DND-41 (cell line): ENCODE data around the gene SLAMF8.

ENCODE experiments used
- ATAC-seq: fragments of 200-7000 bp; cut with Tn5 transposase; 3 replicates; pipeline ENCODE4 v1.9.1; 2021; ENCODE audit warnings: low read depth; ENCODE audit not compliant: insufficient read depth
- DNase-seq: peaks from one replicate; pipeline ENCODE4 v3.0.0-alpha.2; 2020
- H2AFZ ChIP-seq: 2 replicates; pipeline ENCODE4 v1.6.0; 2012; ENCODE audit warnings: low read depth, low read length
- H3K27ac ChIP-seq: 2 replicates; pipeline ENCODE4 v1.5.1; 2012; ENCODE audit warnings: low read length, inconsistent platforms
- H3K27me3 ChIP-seq: fragments of 200-600 bp; sonication (generic); 2 replicates; pipeline ENCODE4 v1.6.0; 2012; ENCODE audit warnings: low read length, mild to moderate bottlenecking, inconsistent platforms; ENCODE audit not compliant: insufficient read depth, poor library complexity
- H3K36me3 ChIP-seq: 2 replicates; pipeline ENCODE4 v1.5.1; 2012; ENCODE audit warnings: low read length, inconsistent platforms; ENCODE audit not compliant: insufficient read depth
- H3K4me1 ChIP-seq: 2 replicates; pipeline ENCODE4 v1.5.1; 2012; ENCODE audit warnings: mild to moderate bottlenecking, low read length; ENCODE audit not compliant: insufficient read depth
- H3K4me2 ChIP-seq: 2 replicates; pipeline ENCODE4 v1.6.0; 2012; ENCODE audit warnings: mild to moderate bottlenecking, moderate library complexity, low read length, inconsistent platforms; ENCODE audit not compliant: insufficient read depth
- H3K4me3 ChIP-seq, 2 experiments: fragments of 200-600 bp in 1 of 2; shearing (Covaris generic) in 1 of 2; 2 replicates each; pipeline ENCODE4 v1.5.1; 2012 to 2016; ENCODE audit warnings: inconsistent platforms in 2 of 2, low read length in 2 of 2, mild to moderate bottlenecking in 2 of 2, low read depth in 1 of 2, moderate library complexity in 1 of 2
- H3K79me2 ChIP-seq: 2 replicates; pipeline ENCODE4 v1.6.0; 2012; ENCODE audit warnings: low read length, inconsistent platforms; ENCODE audit not compliant: insufficient read depth
- H3K9ac ChIP-seq: 2 replicates; pipeline ENCODE4 v1.6.0; 2012; ENCODE audit warnings: low read depth, mild to moderate bottlenecking, inconsistent platforms, low read length, moderate library complexity
- H3K9me3 ChIP-seq: 2 replicates; pipeline ENCODE4 v1.5.1; 2012; ENCODE audit warnings: low read length, moderate library complexity, mild to moderate bottlenecking, inconsistent platforms; ENCODE audit not compliant: insufficient read depth, severe bottlenecking
- H4K20me1 ChIP-seq: 2 replicates; pipeline ENCODE4 v1.6.0; 2012; ENCODE audit warnings: low read length; ENCODE audit not compliant: insufficient read depth
- EZH2 ChIP-seq: IDR thresholded peaks from 3 replicates; pipeline ENCODE4 v1.6.1; 2012; ENCODE audit warnings: borderline replicate concordance, low read depth, mild to moderate bottlenecking, moderate library complexity, low read length, inconsistent platforms; ENCODE audit not compliant: severe bottlenecking
- TF ChIP-seq, protein P1 (sequence below): IDR thresholded peaks from 2 replicates; pipeline ENCODE4 v1.5.1; 2012; ENCODE audit warnings: borderline replicate concordance, low read length, moderate library complexity, mild to moderate bottlenecking; ENCODE audit not compliant: poor library complexity, severe bottlenecking; ENCODE audit errors: extremely low read depth

SLAMF8 gene

DNA sequence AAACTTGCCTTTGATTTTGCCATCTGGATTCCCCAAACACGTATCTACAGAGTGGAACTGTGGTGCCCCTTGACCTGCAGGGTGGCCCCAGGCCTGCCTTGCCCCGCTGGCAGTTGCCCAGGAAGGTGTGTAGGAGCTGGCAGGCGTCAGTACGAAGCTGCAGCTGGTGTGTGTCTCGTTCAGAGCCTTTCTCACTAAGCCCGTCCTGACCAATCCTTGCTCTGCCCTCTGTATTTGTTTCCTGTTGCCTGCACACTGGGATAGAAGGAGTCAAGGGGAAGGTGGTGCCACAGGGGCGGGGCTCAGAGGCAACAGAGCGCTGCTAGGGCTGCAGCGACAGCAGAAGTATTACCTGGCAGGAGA lies 41.0 kb downstream of the SLAMF8 start:
- DNase-seq, result no peak
- H3K4me1 ChIP-seq, result no peaks in the 10 kb centered on the region
- TF ChIP-seq EZH2, result no peak
- TF ChIP-seq, protein P1, sequence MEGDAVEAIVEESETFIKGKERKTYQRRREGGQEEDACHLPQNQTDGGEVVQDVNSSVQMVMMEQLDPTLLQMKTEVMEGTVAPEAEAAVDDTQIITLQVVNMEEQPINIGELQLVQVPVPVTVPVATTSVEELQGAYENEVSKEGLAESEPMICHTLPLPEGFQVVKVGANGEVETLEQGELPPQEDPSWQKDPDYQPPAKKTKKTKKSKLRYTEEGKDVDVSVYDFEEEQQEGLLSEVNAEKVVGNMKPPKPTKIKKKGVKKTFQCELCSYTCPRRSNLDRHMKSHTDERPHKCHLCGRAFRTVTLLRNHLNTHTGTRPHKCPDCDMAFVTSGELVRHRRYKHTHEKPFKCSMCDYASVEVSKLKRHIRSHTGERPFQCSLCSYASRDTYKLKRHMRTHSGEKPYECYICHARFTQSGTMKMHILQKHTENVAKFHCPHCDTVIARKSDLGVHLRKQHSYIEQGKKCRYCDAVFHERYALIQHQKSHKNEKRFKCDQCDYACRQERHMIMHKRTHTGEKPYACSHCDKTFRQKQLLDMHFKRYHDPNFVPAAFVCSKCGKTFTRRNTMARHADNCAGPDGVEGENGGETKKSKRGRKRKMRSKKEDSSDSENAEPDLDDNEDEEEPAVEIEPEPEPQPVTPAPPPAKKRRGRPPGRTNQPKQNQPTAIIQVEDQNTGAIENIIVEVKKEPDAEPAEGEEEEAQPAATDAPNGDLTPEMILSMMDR, result no peak
- H3K9me3 ChIP-seq, result no peaks in the 10 kb centered on the region
- H4K20me1 ChIP-seq, result no peaks in the 10 kb centered on the region
- ATAC-seq, result 0 out of 3 replicates have a peak, but pooled peaks have one; percentile 27
- no peak overlapping the region for H3K4me3 ChIP-seq
- H3K36me3 ChIP-seq, result no peaks in the 10 kb centered on the region
- no peak overlapping the region for H3K4me2 ChIP-seq
- no peak overlapping the region for H2AFZ ChIP-seq
- H3K9ac ChIP-seq, result no peak overlapping the region
- no peak overlapping the region for H3K27ac ChIP-seq
- H3K79me2 ChIP-seq, result no peaks in the 10 kb centered on the region
- H3K27me3 ChIP-seq, result peaks cover 15% of the 10 kb centered on the region

DNA sequence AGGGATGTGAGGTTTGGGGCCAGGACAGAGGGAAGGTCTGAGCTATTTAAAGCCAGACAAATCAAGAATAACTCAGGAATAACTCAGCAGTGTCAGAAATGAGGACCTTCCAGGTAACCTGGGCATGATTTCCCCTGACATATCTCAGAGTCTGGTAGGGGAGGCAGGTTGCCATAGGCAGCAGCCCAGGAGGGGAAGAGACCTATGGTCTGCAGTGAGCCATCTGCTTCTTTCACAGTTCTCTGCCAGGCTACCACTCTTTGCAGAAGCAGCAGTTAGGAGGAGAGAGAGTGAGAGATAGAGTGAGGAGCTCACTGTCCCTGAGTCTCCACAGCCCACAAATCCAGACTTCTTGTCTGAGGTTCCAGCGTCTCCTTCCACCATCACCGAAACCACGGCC lies 42.1 kb downstream of the SLAMF8 start:
- H3K9ac ChIP-seq, result no peak overlapping the region
- TF ChIP-seq, protein P1, result no peak
- no peak for TF ChIP-seq EZH2
- H3K9me3 ChIP-seq, result no peaks in the 10 kb centered on the region
- DNase-seq (no peak), ATAC-seq (no peak; the same call in 2 of the 3 replicates)
- H3K27ac ChIP-seq, result no peak overlapping the region
- H3K4me2 ChIP-seq, result no peak overlapping the region
- peaks cover 15% of the 10 kb centered on the region for H3K27me3 ChIP-seq
- no peaks in the 10 kb centered on the region for H3K4me1 ChIP-seq
- no peak overlapping the region for H3K4me3 ChIP-seq
- H3K36me3 ChIP-seq, result no peaks in the 10 kb centered on the region
- H4K20me1 ChIP-seq, result no peaks in the 10 kb centered on the region
- no peak overlapping the region for H2AFZ ChIP-seq
- no peaks in the 10 kb centered on the region for H3K79me2 ChIP-seq

DNA sequence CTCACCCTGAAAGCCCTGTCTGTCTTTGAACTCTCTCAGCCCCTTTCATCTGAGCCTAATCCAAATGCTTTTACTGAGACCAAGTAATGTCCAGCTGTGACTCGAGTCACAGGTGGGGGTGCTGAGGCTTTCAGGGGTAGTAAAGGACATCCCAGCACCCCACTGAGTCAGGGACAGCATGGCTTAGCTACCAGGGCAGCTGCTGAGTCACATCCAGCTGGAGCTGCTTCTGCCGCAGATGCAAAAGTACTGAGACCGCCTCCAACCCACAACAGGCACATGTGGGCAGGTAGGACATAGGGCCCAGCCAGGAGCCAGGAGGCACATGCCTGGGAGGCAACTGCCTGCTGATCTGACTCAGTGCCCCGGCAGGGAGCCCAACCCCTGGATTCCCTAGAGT lies 42.5 kb downstream of the SLAMF8 start:
- Histone ChIP-seq H3K9me3 (no peaks in the 10 kb centered on the region), H2AFZ (no peak overlapping the region), H3K4me1 (no peaks in the 10 kb centered on the region), H3K36me3 (no peaks in the 10 kb centered on the region), H3K79me2 (no peaks in the 10 kb centered on the region), H4K20me1 (no peaks in the 10 kb centered on the region), H3K27ac (no peak overlapping the region), H3K9ac (no peak overlapping the region), H3K4me2 (no peak overlapping the region), H3K27me3 (peaks cover 15% of the 10 kb centered on the region), H3K4me3 (no peak overlapping the region)
- TF ChIP-seq EZH2, result no peak
- TF ChIP-seq, protein P1, result no peak
- DNase-seq (peak; percentile 22), ATAC-seq (peak; percentile 63)

DNA sequence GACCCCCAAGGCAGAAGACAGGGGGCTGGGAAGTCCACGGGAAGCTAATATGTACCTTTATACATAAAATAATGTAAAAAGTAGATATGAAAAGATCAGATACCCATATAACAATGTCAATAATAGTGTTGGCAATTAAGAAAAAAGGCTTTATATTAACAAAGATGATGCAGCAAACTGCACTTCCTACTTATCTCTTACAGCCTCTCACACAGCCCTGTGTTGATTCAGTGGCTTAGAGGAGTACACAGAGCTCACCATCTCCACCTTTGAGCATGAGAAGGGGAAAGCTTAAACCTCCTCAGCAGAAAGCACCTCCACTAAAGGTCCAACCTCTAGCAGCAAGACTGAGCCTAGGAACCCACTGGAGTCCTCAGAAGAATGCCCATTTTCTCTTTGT lies 42.9 kb downstream of the SLAMF8 start:
- H3K4me3 ChIP-seq, result no peak overlapping the region
- H3K9me3 ChIP-seq, result no peaks in the 10 kb centered on the region
- no peak for DNase-seq
- no peak for ATAC-seq
- H3K36me3 ChIP-seq, result no peaks in the 10 kb centered on the region
- H2AFZ ChIP-seq, result no peak overlapping the region
- no peaks in the 10 kb centered on the region for H4K20me1 ChIP-seq
- no peak overlapping the region for H3K9ac ChIP-seq
- peaks cover 15% of the 10 kb centered on the region for H3K27me3 ChIP-seq
- H3K4me2 ChIP-seq, result no peak overlapping the region
- no peak for TF ChIP-seq EZH2
- H3K4me1 ChIP-seq, result no peaks in the 10 kb centered on the region
- H3K79me2 ChIP-seq, result no peaks in the 10 kb centered on the region
- H3K27ac ChIP-seq, result no peak overlapping the region
